Left hindlimb (tissue), 1 donor: ENCODE results near the gene ARID1B.

ENCODE experiments used
- DNase-seq: peaks from one replicate; pipeline ENCODE4 v3.0.0-alpha.2; 2018

ARID1B gene

GRCh38 chr6:156828280-156828703 is 51.1 kb downstream of the ARID1B start:
- DNase-seq = no peak

DNA sequence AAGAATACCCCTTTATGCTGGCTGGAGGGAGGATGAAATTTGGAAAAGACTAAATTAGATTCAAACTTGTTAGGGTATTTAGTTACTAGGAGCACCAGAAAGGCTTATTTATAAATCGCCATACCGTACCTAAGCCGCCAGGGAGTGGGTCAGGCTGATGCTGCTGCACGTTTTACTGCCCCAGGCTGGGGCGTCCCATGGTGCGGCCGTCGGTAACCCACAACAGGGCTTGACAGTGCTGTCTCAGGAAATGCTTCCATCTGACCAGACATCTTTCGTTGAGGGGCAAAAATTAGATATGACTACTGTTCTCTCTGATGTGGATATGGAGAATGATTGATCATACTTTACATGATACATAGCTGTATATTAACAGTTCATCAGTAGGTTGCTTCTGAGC is 52.9 kb downstream of the ARID1B start:
- DNase-seq = no peak

DNA sequence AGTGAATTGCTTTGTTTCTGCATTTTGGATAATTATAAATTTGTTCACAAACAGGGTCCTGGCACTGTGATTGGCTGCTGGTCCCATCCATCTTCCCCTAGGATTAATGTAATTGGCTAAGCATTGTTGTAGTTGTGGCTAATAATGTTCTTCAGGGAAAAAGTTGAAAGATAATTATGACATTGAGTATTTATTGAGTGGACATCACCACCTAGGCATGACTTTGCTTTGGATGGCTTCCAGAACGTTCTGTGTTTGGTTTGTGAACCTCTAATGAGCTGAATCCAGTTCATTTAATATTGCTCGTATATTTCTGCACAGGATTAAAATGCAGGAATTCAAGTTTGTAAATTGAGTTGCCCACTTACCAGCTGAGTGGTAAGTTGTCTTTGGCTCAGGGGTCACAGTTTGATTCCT is 55.1 kb downstream of the ARID1B start:
- no peak for DNase-seq

- no peak for DNase-seq
These were observed 55.5 kb downstream of the ARID1B start for GRCh38 chr6:156832669-156833068.

GRCh38 chr6:156833755-156834154 is 56.6 kb downstream of the ARID1B start:
- DNase-seq = no peak

- DNase-seq = no peak
These were observed 62.0 kb downstream of the ARID1B start for GRCh38 chr6:156839129-156839528.

DNA sequence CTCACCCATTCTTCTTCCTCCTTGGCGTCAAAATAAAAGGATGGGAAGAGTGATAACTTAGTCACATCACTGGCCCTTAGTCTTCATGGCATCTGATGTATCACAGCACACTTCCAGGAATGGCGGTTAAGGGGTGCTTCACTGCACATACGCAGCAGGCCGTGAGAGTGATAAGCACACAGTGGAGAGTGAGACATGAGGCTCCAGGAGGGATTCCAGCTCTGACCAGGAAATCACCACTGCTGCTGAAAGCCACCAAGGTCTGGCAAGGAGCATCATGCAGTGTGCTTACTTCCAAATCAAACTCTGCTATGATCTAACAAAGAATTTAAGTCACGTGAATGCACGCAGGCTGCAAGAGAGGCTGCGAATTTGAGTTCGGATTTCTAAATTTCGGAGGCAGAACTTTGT is 62.4 kb downstream of the ARID1B start:
- DNase-seq = no peak

GRCh38 chr6:156840136-156840535 is 63.0 kb downstream of the ARID1B start:
- no peak for DNase-seq

GRCh38 chr6:156840606-156841005 is 63.4 kb downstream of the ARID1B start:
- no peak for DNase-seq

GRCh38 chr6:156841508-156841907 is 64.3 kb downstream of the ARID1B start:
- no peak for DNase-seq

GRCh38 chr6:156842598-156843250 is 65.5 kb downstream of the ARID1B start:
- DNase-seq = no peak

GRCh38 chr6:156844089-156844488 is 66.9 kb downstream of the ARID1B start:
- DNase-seq = no peak

- no peak for DNase-seq
These were observed 68.4 kb downstream of the ARID1B start for GRCh38 chr6:156845454-156846155.

DNA sequence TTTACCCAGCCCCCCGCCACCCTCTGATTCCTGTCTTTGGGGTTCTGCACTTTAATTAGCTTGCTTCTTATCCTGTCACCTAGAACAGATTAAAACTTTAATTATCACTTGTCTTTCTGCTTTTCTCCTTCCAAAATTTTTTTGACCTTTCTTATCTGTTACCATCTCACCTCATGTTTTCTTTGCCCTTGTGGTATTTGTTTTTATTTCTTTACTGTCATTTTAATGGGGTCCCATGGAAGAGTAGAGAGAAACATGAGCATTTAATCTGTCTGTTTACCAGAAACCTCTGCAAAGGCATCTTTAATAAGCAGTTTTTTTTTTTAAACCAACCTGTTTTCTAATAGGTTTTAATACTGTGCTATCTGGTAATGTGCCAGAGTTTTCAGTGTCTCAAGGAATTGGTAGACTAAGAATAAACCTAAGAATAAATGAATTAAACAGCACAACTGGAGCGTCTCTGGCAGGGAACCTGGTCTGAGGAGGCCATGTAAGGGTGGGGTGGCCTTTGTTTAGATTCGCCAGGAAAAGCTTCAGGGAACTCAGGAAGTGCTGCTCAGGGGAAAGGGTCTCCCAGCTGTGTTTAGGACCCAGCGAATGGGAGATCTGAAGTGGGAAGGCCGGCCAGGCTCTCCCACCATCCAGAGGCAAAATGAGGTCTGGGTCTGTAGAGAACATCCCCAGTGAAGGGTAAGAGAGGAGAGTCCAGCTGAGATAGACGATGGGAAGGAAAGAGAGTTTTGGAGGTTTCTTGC is 69.8 kb downstream of the ARID1B start:
- DNase-seq = no peak

- no peak for DNase-seq
These were observed 70.9 kb downstream of the ARID1B start for GRCh38 chr6:156848123-156848522.

DNA sequence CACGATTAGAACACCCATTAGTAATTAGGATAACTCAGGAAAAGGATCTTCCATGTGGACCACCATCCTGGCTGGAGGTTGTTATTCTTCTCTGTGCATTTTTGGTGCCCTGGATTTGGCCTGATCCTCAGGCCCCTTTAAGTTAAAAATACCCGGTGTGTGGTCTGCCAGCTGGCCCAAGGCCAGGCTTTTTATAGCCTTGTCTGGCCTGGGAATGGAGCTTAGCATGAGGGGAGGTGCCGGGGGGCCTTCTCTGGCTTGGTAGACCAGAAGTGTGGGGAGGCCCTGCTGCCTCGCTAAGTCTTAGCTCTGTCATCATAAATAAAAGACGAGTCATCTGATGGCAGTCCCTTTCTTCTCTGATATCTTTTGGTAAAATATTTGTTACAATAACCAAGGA is 71.4 kb downstream of the ARID1B start:
- peak; percentile 79 for DNase-seq

DNA sequence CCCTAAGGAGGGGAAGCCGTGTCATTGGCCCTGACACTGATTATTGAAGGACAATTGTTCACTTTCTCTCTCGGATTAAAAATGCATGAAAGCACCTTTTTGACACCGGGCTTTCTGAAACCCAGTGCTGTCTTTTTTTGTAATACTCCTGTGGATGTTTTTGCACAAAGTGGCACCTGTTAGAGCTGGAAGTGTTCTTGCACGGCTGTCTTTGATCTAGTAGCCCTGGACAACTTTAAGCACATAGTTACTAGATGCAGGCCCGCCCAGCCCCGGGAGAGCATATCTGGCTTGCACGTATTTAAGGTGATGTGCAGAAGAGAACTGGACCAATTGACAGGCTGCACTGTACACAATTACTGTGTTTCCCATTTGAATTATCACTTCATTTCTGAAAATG is 72.6 kb downstream of the ARID1B start:
- no peak for DNase-seq

- no peak for DNase-seq
These were observed 73.2 kb downstream of the ARID1B start for GRCh38 chr6:156850353-156850752.

- DNase-seq = no peak
These were observed 74.3 kb downstream of the ARID1B start for GRCh38 chr6:156851454-156851921.

- DNase-seq = no peak
These were observed 75.1 kb downstream of the ARID1B start for GRCh38 chr6:156852147-156852857.

DNA sequence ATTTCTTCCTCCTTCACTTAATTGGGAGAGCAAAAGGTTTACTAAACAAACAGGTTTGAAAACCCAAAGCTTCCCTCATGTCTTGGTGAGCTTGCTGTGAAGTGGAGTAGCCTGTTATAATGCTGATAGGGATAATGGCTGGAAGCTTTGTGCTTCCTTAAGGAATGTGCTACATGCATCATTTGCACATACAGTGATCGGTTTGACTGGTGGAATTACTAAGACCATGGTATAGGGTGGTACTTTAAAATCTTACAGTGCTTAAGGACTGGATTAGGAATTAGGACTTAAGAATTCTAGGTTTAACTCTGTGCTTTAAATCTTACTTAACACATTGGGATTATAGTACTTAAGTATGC is 75.7 kb downstream of the ARID1B start:
- DNase-seq = no peak

GRCh38 chr6:156853733-156854132 is 76.6 kb downstream of the ARID1B start:
- DNase-seq = no peak

- DNase-seq = no peak
These were observed 77.4 kb downstream of the ARID1B start for GRCh38 chr6:156854466-156855161.
